GM12878 (cell line): Measurements from ENCODE around the gene CHDH. TPM values are rescaled to one million over a fixed set of nuclear protein-coding genes. Genes with fewer than 3 reads are reported as not detected.

ENCODE experiments used
- ATAC-seq: fragments of 200-7000 bp; cut with Tn5 transposase; 3 replicates; pipeline ENCODE4 v1.9.1; 2020; ENCODE audit warnings: mild to moderate bottlenecking, moderate library complexity
- BruUV-seq: library from RNA; stranded (reverse); fragments of 400-500 nt; replicated peaks from 2 replicates; lab custom pipeline; 2021; lab: Mats Ljungman, UMichigan
- CTCF ChIA-PET: fragments of 300-600 bp; sonication (Branson Sonifier 250); formaldehyde crosslinking; extraction: SDS; loops from one replicate; lab custom pipeline; 2021; ENCODE audit warnings: inconsistent platforms; lab: Yijun Ruan, JAX
- POLR2A ChIA-PET: fragments of 350-600 bp; formaldehyde crosslinking; extraction: SDS; loops from one replicate; lab custom pipeline; 2021; ENCODE audit warnings: inconsistent platforms; lab: Charles Lee
- RAD21 ChIA-PET: fragments of 300-600 bp; sonication (Branson Sonifier 250); formaldehyde crosslinking; loops from one replicate; lab custom pipeline; 2023; ENCODE audit warnings: antibody characterized with exemption; ENCODE audit not compliant: unreplicated experiment; lab: Charles Lee
- SMC1A ChIA-PET: fragments of 300-600 bp; sonication (Branson Sonifier 250); formaldehyde crosslinking; loops from one replicate; lab custom pipeline; 2023; ENCODE audit not compliant: unreplicated experiment, uncharacterized antibody; lab: Charles Lee
- DNase-seq: peaks from one replicate; pipeline ENCODE4 v3.0.0-alpha.2; 2011; ENCODE audit warnings: low read depth, low spot score
- FAIRE-seq: peaks from 3 replicates; lab custom pipeline; 2011; peaks lifted over from hg19 to GRCh38; lab: Jason Lieb, UNC
- H2AFZ ChIP-seq: 2 replicates; pipeline ENCODE4 v1.6.0; 2011; ENCODE audit warnings: low read depth, low read length, control low read depth; ENCODE audit not compliant: control insufficient read depth
- H3K27ac ChIP-seq: 2 replicates; pipeline ENCODE4 v1.5.1; 2011; ENCODE audit warnings: control low read depth; ENCODE audit not compliant: control insufficient read depth, insufficient read depth
- H3K27me3 ChIP-seq, 2 experiments: replicated peaks in 1 of 2; 2 replicates each; pipeline versions ENCODE4 v1.6.0 to v1.6.1; 2011; ENCODE audit warnings: low read length in 1 of 2; ENCODE audit not compliant: control insufficient read depth in 2 of 2, insufficient read depth in 2 of 2
- H3K36me3 ChIP-seq, 2 experiments: 2 replicates each; pipeline ENCODE4 v1.5.1; 2011; ENCODE audit warnings: low read length in 1 of 2; ENCODE audit not compliant: control insufficient read depth in 2 of 2, insufficient read depth in 2 of 2
- H3K4me1 ChIP-seq: 2 replicates; pipeline ENCODE4 v1.6.1; 2011; ENCODE audit warnings: mild to moderate bottlenecking, low read length, moderate library complexity, mixed read lengths; ENCODE audit not compliant: control insufficient read depth, insufficient read depth
- H3K4me2 ChIP-seq: 2 replicates; pipeline ENCODE4 v1.6.0; 2011; ENCODE audit warnings: control low read depth; ENCODE audit not compliant: control insufficient read depth, insufficient read depth
- H3K4me3 ChIP-seq: fragments of 200-600 bp; sonication (generic); 2 replicates; pipeline ENCODE4 v1.5.1; 2016
- H3K79me2 ChIP-seq: 2 replicates; pipeline ENCODE4 v1.6.0; 2011; ENCODE audit warnings: low read length; ENCODE audit not compliant: control insufficient read depth, insufficient read depth
- H3K9ac ChIP-seq: 2 replicates; pipeline ENCODE4 v1.8.0; 2011; ENCODE audit warnings: low read length, control low read depth, mixed read lengths; ENCODE audit not compliant: control insufficient read depth, insufficient read depth
- H3K9me3 ChIP-seq: replicated peaks from 3 replicates; pipeline ENCODE4 v1.5.1; 2011; ENCODE audit warnings: mild to moderate bottlenecking, low read length; ENCODE audit not compliant: control insufficient read depth, insufficient read depth
- H4K20me1 ChIP-seq: 2 replicates; pipeline ENCODE4 v1.6.0; 2011; ENCODE audit not compliant: control insufficient read depth, insufficient read depth
- BMI1 ChIP-seq: fragments of 450-650 bp; IDR thresholded peaks from 2 replicates; pipeline ENCODE4 v1.6.1; 2016; ENCODE audit warnings: mild to moderate bottlenecking, moderate library complexity, borderline replicate concordance
- CBFB ChIP-seq: IDR thresholded peaks from 2 replicates; pipeline ENCODE4 v1.6.1; 2016; ENCODE audit warnings: antibody characterized with exemption, low read depth
- CREB1 ChIP-seq: IDR thresholded peaks from 2 replicates; pipeline ENCODE4 v1.6.1; 2012; ENCODE audit warnings: low read depth, mild to moderate bottlenecking, inconsistent platforms
- DPF2 ChIP-seq: fragments of 450-650 bp; IDR thresholded peaks from 2 replicates; pipeline ENCODE4 v1.6.1; 2017; ENCODE audit warnings: mild to moderate bottlenecking
- ETV6 ChIP-seq, 2 experiments: fragments of 450-650 bp in 1 of 2; IDR thresholded peaks in 1 of 2; conservative IDR thresholded peaks in 1 of 2; 2 replicates each; pipeline ENCODE4 v1.6.1; 2014; ENCODE audit warnings: antibody characterized with exemption in 1 of 2, borderline replicate concordance in 1 of 2, low read depth in 1 of 2, mild to moderate bottlenecking in 1 of 2, moderate library complexity in 1 of 2
- NFYB ChIP-seq: IDR thresholded peaks from 2 replicates; pipeline ENCODE4 v1.6.1; 2011; ENCODE audit warnings: low read depth, mild to moderate bottlenecking, low read length, improper control_type of control experiment, moderate library complexity; ENCODE audit not compliant: insufficient read depth
- POLR2AphosphoS2 ChIP-seq: IDR thresholded peaks from 2 replicates; pipeline ENCODE4 v1.6.1; 2011; ENCODE audit warnings: low read depth, mild to moderate bottlenecking, low read length, improper control_type of control experiment, moderate library complexity
- RB1 ChIP-seq: fragments of 450-650 bp; formaldehyde crosslinking; IDR thresholded peaks from 2 replicates; pipeline ENCODE4 v1.6.1; 2017; ENCODE audit warnings: mild to moderate bottlenecking, borderline replicate concordance
- RBBP5 ChIP-seq: fragments of 200-600 bp; sonication (generic); conservative IDR thresholded peaks from 2 replicates; pipeline ENCODE4 v1.6.1; 2016
- SIN3A ChIP-seq: IDR thresholded peaks from 2 replicates; pipeline ENCODE4 v1.6.1; 2012; ENCODE audit warnings: low read depth, low read length, improper control_type of control experiment
- SRF ChIP-seq, 2 experiments: IDR thresholded peaks; 2 replicates each; pipeline ENCODE4 v1.6.1; 2011; ENCODE audit warnings: low read depth in 2 of 2, low read length in 2 of 2, mild to moderate bottlenecking in 1 of 2, moderate library complexity in 1 of 2
- STAT1 ChIP-seq: fragments of 450-650 bp; conservative IDR thresholded peaks from 2 replicates; pipeline ENCODE4 v1.6.1; 2014; ENCODE audit warnings: antibody characterized with exemption, mild to moderate bottlenecking
- ZNF384 ChIP-seq: IDR thresholded peaks from 2 replicates; pipeline ENCODE4 v1.6.1; 2012; ENCODE audit warnings: low read depth, mild to moderate bottlenecking, low read length, improper control_type of control experiment, borderline replicate concordance
- ZSCAN29 ChIP-seq: fragments of 450-650 bp; IDR thresholded peaks from 2 replicates; pipeline ENCODE4 v1.6.1; 2017; ENCODE audit warnings: mild to moderate bottlenecking, moderate library complexity
- whole genome bisulfite sequencing: methylation state at CpG from one replicate; pipeline ENCODE4 v1.1.6; 2016; ENCODE audit warnings: low lambda C conversion rate; ENCODE audit not compliant: insufficient replicate concordance, insufficient coverage; ENCODE audit errors: missing lambda C conversion rate; 5-methylcytosine and 5-hydroxymethylcytosine counted together
- in situ Hi-C: fragments of 300-500 bp; cut with MboI; formaldehyde crosslinking; loops from 9 replicates; pipeline ENCODE4 v1.14.3; 2018; ENCODE audit warnings: mixed read lengths
- intact Hi-C: fragments of 100-400 bp; cut with micrococcal nuclease; formaldehyde crosslinking; loops from one replicate; pipeline ENCODE4 v1.14.2; 2022; ENCODE audit not compliant: unreplicated experiment
- polyA plus RNA-seq, 11 experiments: library from polyadenylated mRNA; depleted of rRNA in 4 of 11; unstranded in 6 of 11; stranded (reverse) in 5 of 11; fragments of >200 nt; fragmentation: Nextera tagmentation in 4 of 11; fragmentation: Illumina TruSeq in 1 of 11; extraction: Ambion mirVana in 4 of 11; extraction: Trizol in 1 of 11; gene quantifications; 1 replicate in 1 of 11; 2 replicates in 10 of 11; pipeline versions ENCODE4 v1.2.1 to v1.2.3, GENCODE V29; 2011 to 2016; ENCODE audit warnings: inconsistent platforms in 2 of 11, missing spikeins in 2 of 11, low read depth in 1 of 11
- total RNA-seq, 4 experiments: library from RNA; depleted of rRNA in 3 of 4; stranded (reverse); fragments of >200 nt in 3 of 4; fragmentation: Illumina TruSeq in 1 of 4; extraction: Trizol in 1 of 4; gene quantifications; 2 replicates each; pipeline versions ENCODE4 v1.2.1 to v1.2.3, GENCODE V29; 2013 to 2021
- TF ChIP-seq, protein P1 (sequence below): fragments of 450-650 bp; IDR thresholded peaks from 2 replicates; pipeline ENCODE4 v1.6.1; 2017; ENCODE audit warnings: low read depth, mild to moderate bottlenecking, moderate library complexity
- TF ChIP-seq, protein P2 (sequence below): fragments of 450-650 bp; IDR thresholded peaks from 2 replicates; pipeline ENCODE4 v1.6.1; 2017; ENCODE audit warnings: mild to moderate bottlenecking, moderate library complexity

Gene CHDH
- total and polyA plus RNA-seq, 10 of the 15 experiments (the other 5 are each of a cell fraction or from before 2014, with no cell fraction given): 0.95 to 8.3 (median 2.9) TPM

DNA sequence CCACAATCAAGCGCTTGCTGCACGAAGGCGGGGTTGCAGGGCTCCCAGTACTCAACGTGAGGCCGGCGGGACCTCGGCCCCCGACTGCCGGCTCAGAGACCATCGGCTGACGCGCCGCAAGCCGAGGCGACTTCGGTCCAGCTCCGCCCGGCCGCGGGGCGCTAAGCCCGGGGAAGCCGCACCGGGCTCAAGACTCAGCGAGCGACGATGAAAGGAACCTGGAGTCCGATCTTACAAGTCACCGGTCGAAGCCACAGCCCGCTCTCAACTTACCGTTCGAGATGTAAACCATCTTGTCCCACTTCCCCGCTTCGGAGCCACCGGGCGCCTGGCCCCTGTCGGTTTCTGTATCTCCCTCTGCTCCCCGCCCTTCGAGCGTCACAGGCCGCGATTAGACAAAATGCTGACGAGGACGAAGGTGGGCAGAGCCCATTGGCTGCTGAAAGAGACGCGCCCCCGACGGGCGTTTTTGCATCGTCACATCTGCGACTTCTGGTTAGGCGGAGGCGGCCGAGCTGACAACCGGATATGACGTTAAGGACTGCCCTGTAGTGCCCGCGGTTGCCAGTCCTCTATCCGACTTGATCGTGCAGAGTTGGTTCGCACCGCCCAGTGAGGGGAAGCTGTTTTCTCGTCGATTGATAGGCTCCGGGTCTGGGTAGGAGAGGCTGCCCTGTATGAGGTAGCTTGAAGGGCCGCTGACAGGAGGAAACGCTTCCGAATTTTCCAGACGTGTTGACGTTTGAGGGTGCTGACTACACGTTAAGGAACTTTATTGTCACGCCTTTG lies 45.5 kb upstream of the CHDH start, which contains the start of gene SELENOK:
TSS of gene SELENOK (minus strand) at position 363 of the 789 bp plus-strand sequence.
- ATAC-seq (peak; percentile 96), DNase-seq (peak; percentile 96), FAIRE-seq (peak; percentile 91)
- Histone ChIP-seq H3K27me3 (no peaks in the 10 kb centered on the region), H3K79me2 (peaks cover 44% of the 10 kb centered on the region), H3K9me3 (no peaks in the 10 kb centered on the region), H3K4me1 (peaks cover 22% of the 10 kb centered on the region), H3K27ac (peak within 1 kb of the TSS; percentile 95), H2AFZ (peak within 1 kb of the TSS; percentile 98), H3K4me2 (peak within 1 kb of the TSS; percentile 85), H3K9ac (peak within 1 kb of the TSS; percentile 97), H3K36me3 (peaks cover 0 to 4% of the 10 kb centered on the region in 2 experiments; a peak in 1 of 4 replicates), H4K20me1 (no peaks in the 10 kb centered on the region), H3K4me3 (peak within 1 kb of the TSS; percentile 89)
- RAD21 ChIA-PET: interaction anchor here (1.0 to 2.0 kb wide), 7 partner anchors 8 to 158 kb away, joined by 3 to 11 read pairs (median 6); partner anchors contain the start of gene ACTR8
- intact Hi-C loops (no loop called here), in situ Hi-C loops (no loop called here)
- no TSS peak for BruUV-seq
- SMC1A ChIA-PET: interaction anchor here (0.6 to 4.1 kb wide), 11 partner anchors 9 to 545 kb away, joined by 3 to 26 read pairs (median 4); partner anchors contain the start of genes ACTR8, CHDH, DCP1A and IL17RB
- POLR2A ChIA-PET: interaction anchor here (0.5 to 3.1 kb wide), 9 partner anchors 9 to 640 kb away, joined by 3 to 26 read pairs (median 5); partner anchors contain the start of genes ACTR8, CHDH and IL17RB
- CTCF ChIA-PET: interaction anchor here (0.5 to 3.6 kb wide), 4 partner anchors 9 to 46 kb away, joined by 3 to 17 read pairs (median 4); no protein-coding TSS in a partner anchor
- 1% methylated on average over 71 of the region's 73 CpGs for WGBS
- no peak for TF ChIP-seq RBBP5
- TF ChIP-seq ZNF384: no peak
- TF ChIP-seq NFYB: peak; percentile 70; the same call in 1 of the 2 replicates
- no peak for TF ChIP-seq BMI1
- peak; percentile 99 for TF ChIP-seq CREB1
- TF ChIP-seq POLR2AphosphoS2: peak; percentile 85
- 0 out of 2 replicates have a peak, but pooled peaks have one; percentile 15 for TF ChIP-seq DPF2
- TF ChIP-seq, protein P1, sequence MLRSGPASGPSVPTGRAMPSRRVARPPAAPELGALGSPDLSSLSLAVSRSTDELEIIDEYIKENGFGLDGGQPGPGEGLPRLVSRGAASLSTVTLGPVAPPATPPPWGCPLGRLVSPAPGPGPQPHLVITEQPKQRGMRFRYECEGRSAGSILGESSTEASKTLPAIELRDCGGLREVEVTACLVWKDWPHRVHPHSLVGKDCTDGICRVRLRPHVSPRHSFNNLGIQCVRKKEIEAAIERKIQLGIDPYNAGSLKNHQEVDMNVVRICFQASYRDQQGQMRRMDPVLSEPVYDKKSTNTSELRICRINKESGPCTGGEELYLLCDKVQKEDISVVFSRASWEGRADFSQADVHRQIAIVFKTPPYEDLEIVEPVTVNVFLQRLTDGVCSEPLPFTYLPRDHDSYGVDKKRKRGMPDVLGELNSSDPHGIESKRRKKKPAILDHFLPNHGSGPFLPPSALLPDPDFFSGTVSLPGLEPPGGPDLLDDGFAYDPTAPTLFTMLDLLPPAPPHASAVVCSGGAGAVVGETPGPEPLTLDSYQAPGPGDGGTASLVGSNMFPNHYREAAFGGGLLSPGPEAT: peak; percentile 70; the same call in 1 of the 2 replicates
- TF ChIP-seq STAT1: no peak
- peak; percentile 85; the same call in 1 of the 2 replicates for TF ChIP-seq SIN3A
- TF ChIP-seq CBFB: peak; percentile 79; the same call in 1 of the 2 replicates
- TF ChIP-seq RB1: 0 out of 2 replicates have a peak, but pooled peaks have one; percentile 46
- TF ChIP-seq ETV6 (conservative IDR thresholded peaks at IDR 0.05 in 1 of 2, IDR thresholded peaks at IDR 0.05 in 1 of 2; ENCODE audit: borderline replicate concordance in 1 of 2, low read depth in 1 of 2): peak in 1 of 2 experiments; percentile 43; a peak in 1 of 4 replicates
- TF ChIP-seq ZSCAN29: no peak
- TF ChIP-seq, protein P2, sequence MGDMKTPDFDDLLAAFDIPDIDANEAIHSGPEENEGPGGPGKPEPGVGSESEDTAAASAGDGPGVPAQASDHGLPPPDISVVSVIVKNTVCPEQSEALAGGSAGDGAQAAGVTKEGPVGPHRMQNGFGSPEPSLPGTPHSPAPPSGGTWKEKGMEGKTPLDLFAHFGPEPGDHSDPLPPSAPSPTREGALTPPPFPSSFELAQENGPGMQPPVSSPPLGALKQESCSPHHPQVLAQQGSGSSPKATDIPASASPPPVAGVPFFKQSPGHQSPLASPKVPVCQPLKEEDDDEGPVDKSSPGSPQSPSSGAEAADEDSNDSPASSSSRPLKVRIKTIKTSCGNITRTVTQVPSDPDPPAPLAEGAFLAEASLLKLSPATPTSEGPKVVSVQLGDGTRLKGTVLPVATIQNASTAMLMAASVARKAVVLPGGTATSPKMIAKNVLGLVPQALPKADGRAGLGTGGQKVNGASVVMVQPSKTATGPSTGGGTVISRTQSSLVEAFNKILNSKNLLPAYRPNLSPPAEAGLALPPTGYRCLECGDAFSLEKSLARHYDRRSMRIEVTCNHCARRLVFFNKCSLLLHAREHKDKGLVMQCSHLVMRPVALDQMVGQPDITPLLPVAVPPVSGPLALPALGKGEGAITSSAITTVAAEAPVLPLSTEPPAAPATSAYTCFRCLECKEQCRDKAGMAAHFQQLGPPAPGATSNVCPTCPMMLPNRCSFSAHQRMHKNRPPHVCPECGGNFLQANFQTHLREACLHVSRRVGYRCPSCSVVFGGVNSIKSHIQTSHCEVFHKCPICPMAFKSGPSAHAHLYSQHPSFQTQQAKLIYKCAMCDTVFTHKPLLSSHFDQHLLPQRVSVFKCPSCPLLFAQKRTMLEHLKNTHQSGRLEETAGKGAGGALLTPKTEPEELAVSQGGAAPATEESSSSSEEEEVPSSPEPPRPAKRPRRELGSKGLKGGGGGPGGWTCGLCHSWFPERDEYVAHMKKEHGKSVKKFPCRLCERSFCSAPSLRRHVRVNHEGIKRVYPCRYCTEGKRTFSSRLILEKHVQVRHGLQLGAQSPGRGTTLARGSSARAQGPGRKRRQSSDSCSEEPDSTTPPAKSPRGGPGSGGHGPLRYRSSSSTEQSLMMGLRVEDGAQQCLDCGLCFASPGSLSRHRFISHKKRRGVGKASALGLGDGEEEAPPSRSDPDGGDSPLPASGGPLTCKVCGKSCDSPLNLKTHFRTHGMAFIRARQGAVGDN: peak; percentile 74
- peak in 1 of 2 experiments; percentile 75; a peak in 1 of 4 replicates for TF ChIP-seq SRF (IDR thresholded peaks at IDR 0.05; ENCODE audit: low read depth in 2 of 2, low read length in 2 of 2)
